Glutamatergic neuron (in vitro differentiated cells): Measurements from ENCODE around the gene CLNK. TPM values are rescaled to one million over a fixed set of nuclear protein-coding genes. Genes with fewer than 3 reads are reported as not detected.

Source experiments
- DNase-seq: peaks from one replicate; pipeline ENCODE4 v3.0.0; 2022
- H3K27ac Mint-ChIP-seq: one replicate; pipeline ENCODE4 v1.8.0; 2020; ENCODE audit warnings: mild to moderate bottlenecking, mixed read lengths, inconsistent platforms; ENCODE audit not compliant: unreplicated experiment
- H3K27me3 Mint-ChIP-seq: one replicate; pipeline ENCODE4 v1.8.0; 2020; ENCODE audit warnings: mild to moderate bottlenecking, moderate library complexity, mixed read lengths, inconsistent platforms; ENCODE audit not compliant: unreplicated experiment
- H3K36me3 Mint-ChIP-seq: one replicate; pipeline ENCODE4 v1.8.0; 2020; ENCODE audit warnings: mild to moderate bottlenecking, mixed read lengths, inconsistent platforms; ENCODE audit not compliant: unreplicated experiment
- H3K4me1 Mint-ChIP-seq: one replicate; pipeline ENCODE4 v1.8.0; 2020; ENCODE audit warnings: mild to moderate bottlenecking, low read depth, mixed read lengths, inconsistent platforms; ENCODE audit not compliant: unreplicated experiment
- H3K4me3 Mint-ChIP-seq: one replicate; pipeline ENCODE4 v1.8.0; 2020; ENCODE audit warnings: mild to moderate bottlenecking, mixed read lengths, inconsistent platforms; ENCODE audit not compliant: unreplicated experiment
- H3K9me3 Mint-ChIP-seq: one replicate; pipeline ENCODE4 v1.8.0; 2020; ENCODE audit warnings: mild to moderate bottlenecking, moderate library complexity, mixed read lengths, inconsistent platforms; ENCODE audit not compliant: unreplicated experiment
- CTCF ChIP-seq: fragments of 200-600 bp; sonication (generic); IDR thresholded peaks from one replicate; pipeline ENCODE4 v1.5.0; 2021; ENCODE audit not compliant: partially characterized antibody, unreplicated experiment
- total RNA-seq: library from RNA; stranded (reverse); fragmentation: NEBNext Ultra II Directional; extraction: Animal tissue kit (Norgen Biotek cat#: 25700); gene quantifications from one replicate; pipeline ENCODE4 v1.2.1, GENCODE V29; 2021; ENCODE audit not compliant: unreplicated experiment

The CLNK gene
- total RNA-seq, 1 donor from 2014 or later = not detected

GRCh38 chr4:10690185-10690907, 5.8 kb upstream of the CLNK start:
- H3K27ac Mint-ChIP-seq = no peak overlapping the region
- DNase-seq = no peak
- H3K9me3 Mint-ChIP-seq = no peaks in the 10 kb centered on the region
- peaks cover 8% of the 10 kb centered on the region for H3K4me1 Mint-ChIP-seq
- no peak overlapping the region for H3K4me3 Mint-ChIP-seq
- no peaks in the 10 kb centered on the region for H3K27me3 Mint-ChIP-seq
- no peak for TF ChIP-seq CTCF
- no peaks in the 10 kb centered on the region for H3K36me3 Mint-ChIP-seq

- Mint-ChIP-seq H3K27me3 (no peaks in the 10 kb centered on the region), H3K9me3 (no peaks in the 10 kb centered on the region), H3K4me3 (no peak overlapping the region), H3K36me3 (no peaks in the 10 kb centered on the region), H3K4me1 (peaks cover 8% of the 10 kb centered on the region), H3K27ac (no peak overlapping the region)
- DNase-seq = no peak
- no peak for TF ChIP-seq CTCF
These were observed 4.3 kb upstream of the CLNK start for GRCh38 chr4:10688846-10689245.

GRCh38 chr4:10688022-10688421, 3.5 kb upstream of the CLNK start:
- Mint-ChIP-seq H3K27ac (no peak overlapping the region), H3K4me1 (peaks cover 8% of the 10 kb centered on the region), H3K4me3 (no peak overlapping the region), H3K27me3 (no peaks in the 10 kb centered on the region), H3K36me3 (no peaks in the 10 kb centered on the region), H3K9me3 (no peaks in the 10 kb centered on the region)
- TF ChIP-seq CTCF = no peak
- no peak for DNase-seq

GRCh38 chr4:10687526-10687925, 3.0 kb upstream of the CLNK start:
- TF ChIP-seq CTCF = no peak
- Mint-ChIP-seq H3K27me3 (no peaks in the 10 kb centered on the region), H3K4me3 (no peak overlapping the region), H3K4me1 (peaks cover 8% of the 10 kb centered on the region), H3K9me3 (no peaks in the 10 kb centered on the region), H3K27ac (no peak overlapping the region), H3K36me3 (no peaks in the 10 kb centered on the region)
- no peak for DNase-seq

- Mint-ChIP-seq H3K27me3 (no peaks in the 10 kb centered on the region), H3K4me1 (no peaks in the 10 kb centered on the region), H3K9me3 (no peaks in the 10 kb centered on the region), H3K4me3 (no peak overlapping the region), H3K36me3 (no peaks in the 10 kb centered on the region), H3K27ac (no peak overlapping the region)
- DNase-seq = no peak
- no peak for TF ChIP-seq CTCF
These were observed 2.2 kb downstream of the CLNK start for GRCh38 chr4:10682397-10682796.
